ENCODE results near the gene PHF2. TPM values are rescaled to one million over a fixed set of nuclear protein-coding genes. Genes with fewer than 3 reads are reported as not detected.

Gene PHF2
- polyA plus RNA-seq, 3 donors = 34.4 to 42.1 (median 39.2) TPM

DNA sequence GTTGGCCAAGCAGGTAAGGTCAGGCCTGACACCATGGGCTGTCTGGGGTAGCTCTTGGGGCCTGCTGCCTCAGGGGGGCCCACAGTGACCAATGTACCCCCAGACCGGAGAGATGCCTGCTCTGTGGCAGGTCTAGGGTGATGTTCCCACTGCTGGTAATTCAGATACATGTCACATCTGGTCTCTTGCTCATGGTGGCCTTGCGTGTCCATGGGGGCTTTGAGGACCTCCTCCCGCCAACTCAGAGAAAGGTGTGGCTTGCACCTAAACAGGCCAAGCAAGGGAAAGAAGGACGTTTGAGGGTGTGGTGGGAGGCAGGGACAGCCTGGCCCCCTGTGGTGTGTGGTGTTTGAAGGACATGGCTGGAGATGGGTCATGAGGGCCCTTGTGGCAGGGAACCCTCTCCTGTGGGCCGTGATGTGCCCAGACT is 75.2 kb downstream of the PHF2 start:
- DNase-seq = no peak

- DNase-seq = no peak
These were observed 76.5 kb downstream of the PHF2 start for GRCh38 chr9:93652604-93653592.

- DNase-seq = no peak
These were observed 77.4 kb downstream of the PHF2 start for GRCh38 chr9:93653760-93654159.

GRCh38 chr9:93654351-93654961 is 78.1 kb downstream of the PHF2 start:
- no peak for DNase-seq

DNA sequence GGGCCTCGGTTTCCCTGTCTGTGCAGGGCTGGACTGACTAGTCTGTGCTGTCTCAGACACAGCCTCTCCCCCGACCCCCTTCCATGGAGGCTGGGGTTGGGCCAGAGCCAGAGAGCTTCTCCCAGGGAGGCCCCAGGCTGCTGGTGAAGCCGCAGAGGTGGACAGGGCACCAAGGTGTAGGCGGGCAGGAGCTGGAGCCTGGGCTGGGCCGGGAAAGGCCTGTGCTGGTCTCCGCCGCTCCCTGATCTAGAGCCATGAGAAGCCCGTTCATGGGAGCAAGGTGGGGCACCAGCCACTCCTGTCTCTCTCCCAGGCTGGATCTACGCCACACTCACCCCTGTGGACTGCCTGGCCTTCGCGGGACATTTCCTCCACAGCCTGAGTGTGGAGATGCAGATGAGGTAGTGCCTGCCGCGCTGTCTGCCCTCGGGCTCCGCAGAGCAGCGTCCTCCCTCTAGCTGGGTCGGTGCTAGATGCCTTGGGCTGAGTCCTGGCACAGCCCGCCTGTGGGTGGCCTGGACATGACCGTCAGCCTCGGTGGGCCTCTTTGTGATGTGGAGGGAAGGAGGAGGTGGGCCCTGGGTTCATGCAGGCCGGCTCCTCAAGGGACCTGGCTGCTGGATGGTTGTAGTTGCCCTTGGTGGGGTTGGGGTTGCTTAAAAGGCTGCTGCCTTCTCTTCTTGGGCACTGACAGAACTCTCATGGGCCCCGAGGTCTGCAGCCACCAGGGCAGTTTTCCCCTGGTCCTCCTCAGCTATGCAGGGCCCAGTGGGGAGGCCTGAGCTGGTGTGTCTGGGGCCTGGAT is 79.4 kb downstream of the PHF2 start:
- no peak for DNase-seq

- no peak for DNase-seq
These were observed 80.2 kb downstream of the PHF2 start for GRCh38 chr9:93656426-93657239.

- DNase-seq = no peak
These were observed 81.1 kb downstream of the PHF2 start for GRCh38 chr9:93657331-93658111.

- DNase-seq = no peak
These were observed 82.0 kb downstream of the PHF2 start for GRCh38 chr9:93658184-93658925.

DNA sequence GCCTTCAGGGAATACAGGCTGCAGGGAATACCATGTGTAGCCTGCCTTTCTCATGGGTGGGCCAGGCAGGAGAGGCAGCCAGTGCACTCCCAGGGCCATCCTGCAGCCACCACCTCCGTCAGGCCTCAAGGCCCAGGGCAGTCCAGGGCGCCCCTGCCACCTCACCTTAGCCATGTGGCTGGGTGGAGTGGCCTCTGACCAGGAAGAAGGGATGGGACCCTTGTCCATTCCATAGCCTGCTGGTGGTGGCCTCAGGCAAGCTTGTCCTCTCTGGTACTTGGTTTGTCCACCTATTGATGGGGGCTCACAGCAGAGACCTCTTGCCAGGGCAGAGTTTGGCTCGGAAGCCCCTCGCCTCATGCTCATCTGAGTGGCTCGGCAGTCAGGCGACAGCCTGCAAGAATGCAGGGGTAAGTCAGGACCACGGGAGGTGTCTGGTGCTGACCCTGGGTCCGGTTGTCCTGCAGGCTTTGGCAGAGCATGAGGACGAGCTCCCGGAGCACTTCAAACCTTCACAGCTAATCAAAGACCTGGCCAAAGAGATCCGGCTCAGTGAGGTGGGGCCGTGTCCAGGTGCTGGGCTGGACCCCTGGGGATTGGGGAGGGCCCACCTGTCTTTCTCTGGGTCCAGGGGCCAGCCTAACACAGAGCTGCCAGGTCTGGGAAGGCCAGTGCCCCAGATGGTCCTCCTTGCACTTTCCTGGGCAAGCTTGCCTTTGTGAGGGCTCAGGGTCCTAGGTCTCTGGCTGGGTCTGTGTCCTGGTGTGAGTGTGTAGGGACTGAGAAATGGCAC is 82.9 kb downstream of the PHF2 start:
- no peak for DNase-seq

DNA sequence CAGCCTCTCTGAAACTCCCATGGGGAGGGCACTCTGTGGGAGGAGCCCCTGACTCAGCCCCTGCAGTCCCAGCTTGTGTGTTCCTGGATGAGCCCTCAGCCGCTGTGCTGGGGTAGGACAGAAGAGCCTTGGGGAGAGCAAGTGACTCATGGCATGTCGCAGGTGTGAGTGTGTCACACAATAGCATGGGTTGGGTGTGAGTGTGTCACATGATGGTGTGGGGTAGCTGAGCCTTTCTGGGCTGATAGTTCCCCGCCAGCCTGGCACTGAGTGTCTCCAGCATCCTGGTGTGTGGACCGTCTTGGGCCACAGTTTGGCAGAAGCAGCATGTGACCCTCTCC is 83.4 kb downstream of the PHF2 start:
- DNase-seq = no peak

DNA sequence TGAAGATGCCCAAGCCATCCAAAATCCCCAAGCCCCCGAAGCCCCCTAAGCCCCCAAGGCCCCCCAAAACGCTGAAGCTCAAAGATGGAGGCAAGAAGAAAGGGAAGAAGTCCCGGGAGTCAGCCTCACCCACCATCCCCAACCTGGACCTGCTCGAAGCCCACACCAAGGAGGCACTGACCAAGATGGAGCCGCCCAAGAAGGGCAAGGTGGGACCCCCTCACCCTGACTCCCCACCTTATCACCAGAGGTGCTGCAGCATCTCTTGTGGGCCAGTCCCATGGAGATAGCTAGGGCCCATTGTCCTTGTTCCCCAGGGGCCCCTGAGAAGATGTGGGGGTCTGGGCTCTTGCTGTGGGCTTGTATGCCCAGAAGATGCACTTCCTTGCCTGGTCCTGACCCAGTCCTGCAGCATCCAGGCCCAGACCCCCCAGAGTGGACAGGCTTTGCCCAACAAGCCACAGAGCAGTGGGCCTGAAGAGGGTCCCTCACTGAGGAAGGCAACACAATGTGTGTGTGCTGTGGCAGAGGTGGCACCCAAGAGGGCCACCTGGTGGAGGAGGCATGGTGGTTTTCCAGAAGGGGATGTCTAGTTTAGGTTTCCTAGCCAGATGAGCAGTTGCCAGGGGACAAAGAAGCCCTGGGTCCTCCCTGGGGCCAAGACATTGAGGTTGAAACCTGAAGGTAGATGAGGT is 84.1 kb downstream of the PHF2 start:
- no peak for DNase-seq

- DNase-seq = no peak
These were observed 85.2 kb downstream of the PHF2 start for GRCh38 chr9:93661591-93661990.

- DNase-seq = no peak
These were observed 85.7 kb downstream of the PHF2 start for GRCh38 chr9:93662016-93662638.

- no peak for DNase-seq
These were observed 86.7 kb downstream of the PHF2 start for GRCh38 chr9:93662952-93663572.

- no peak for DNase-seq
These were observed 87.6 kb downstream of the PHF2 start for GRCh38 chr9:93663877-93664548.

DNA sequence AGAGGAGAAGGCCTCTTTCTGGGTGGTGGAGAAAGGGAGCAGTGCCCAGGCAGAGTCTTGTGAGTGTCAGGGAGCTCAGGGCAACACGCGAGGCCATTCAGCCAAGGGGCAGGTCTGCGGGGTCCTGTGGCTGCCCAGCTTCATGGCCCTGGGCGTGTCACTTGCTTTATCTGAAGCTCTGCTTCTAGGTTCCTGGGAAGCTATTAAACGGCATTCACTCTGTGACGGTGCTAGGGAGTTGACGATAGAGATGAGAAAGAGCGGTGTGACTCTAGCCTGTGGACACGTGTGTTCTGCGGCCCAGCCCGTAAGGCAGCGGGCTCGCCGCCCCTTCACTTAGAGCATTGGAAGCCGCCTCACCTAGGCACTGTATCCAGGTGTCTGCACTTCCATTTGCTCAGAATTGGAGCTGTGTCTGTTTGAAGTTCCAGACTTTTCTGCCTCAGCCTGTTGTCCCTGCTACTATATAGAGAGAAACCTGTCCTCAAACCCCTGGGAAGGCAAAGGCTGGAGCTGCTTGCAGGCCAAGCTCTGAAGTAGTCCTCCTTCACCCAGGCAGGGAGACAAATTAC is 88.3 kb downstream of the PHF2 start:
- no peak for DNase-seq
